ENCODE results near the gene HIBCH.

DNA sequence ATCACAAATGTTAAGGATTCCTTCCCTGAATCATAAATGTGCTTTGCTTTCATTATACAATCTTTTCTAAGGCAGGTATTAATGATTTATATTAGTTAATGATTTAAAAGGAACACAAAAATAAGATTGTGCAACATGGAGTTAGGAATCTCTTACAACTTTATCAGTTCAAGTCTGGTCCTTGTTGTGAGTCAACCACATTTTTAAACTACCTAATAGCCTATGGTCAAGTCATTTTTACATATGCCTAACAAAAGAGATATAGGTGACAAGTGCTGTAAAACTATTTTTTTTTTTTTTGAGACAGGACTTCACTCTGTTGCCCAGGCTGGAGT is 15.6 kb upstream of the HIBCH start:
- TF ChIP-seq, protein P1, sequence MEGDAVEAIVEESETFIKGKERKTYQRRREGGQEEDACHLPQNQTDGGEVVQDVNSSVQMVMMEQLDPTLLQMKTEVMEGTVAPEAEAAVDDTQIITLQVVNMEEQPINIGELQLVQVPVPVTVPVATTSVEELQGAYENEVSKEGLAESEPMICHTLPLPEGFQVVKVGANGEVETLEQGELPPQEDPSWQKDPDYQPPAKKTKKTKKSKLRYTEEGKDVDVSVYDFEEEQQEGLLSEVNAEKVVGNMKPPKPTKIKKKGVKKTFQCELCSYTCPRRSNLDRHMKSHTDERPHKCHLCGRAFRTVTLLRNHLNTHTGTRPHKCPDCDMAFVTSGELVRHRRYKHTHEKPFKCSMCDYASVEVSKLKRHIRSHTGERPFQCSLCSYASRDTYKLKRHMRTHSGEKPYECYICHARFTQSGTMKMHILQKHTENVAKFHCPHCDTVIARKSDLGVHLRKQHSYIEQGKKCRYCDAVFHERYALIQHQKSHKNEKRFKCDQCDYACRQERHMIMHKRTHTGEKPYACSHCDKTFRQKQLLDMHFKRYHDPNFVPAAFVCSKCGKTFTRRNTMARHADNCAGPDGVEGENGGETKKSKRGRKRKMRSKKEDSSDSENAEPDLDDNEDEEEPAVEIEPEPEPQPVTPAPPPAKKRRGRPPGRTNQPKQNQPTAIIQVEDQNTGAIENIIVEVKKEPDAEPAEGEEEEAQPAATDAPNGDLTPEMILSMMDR (conservative IDR thresholded peaks at IDR 0.05; ENCODE audit: low read length): no peak
- no peak for TF ChIP-seq EZH2phosphoT487 (IDR thresholded peaks at IDR 0.05; ENCODE audit: borderline replicate concordance, low read depth, low read length)
